Ovary (tissue), 9 donors: ENCODE results near the gene NDNF. TPM values are rescaled to one million over a fixed set of nuclear protein-coding genes. Genes with fewer than 3 reads are reported as not detected.

Experiments used
- DNase-seq, 5 donors: peaks; one replicate each; pipeline ENCODE4 v3.0.0-alpha.2; 2019 to 2020
- H3K27ac ChIP-seq, 2 donors: fragments of 200-600 bp; one replicate each; pipeline versions ENCODE4 v1.5.1 to v1.8.0; 2019 to 2022
- H3K27me3 ChIP-seq: fragments of 200-600 bp; one replicate; pipeline ENCODE4 v1.8.0; 2022
- H3K36me3 ChIP-seq: fragments of 200-600 bp; sonication (generic); one replicate; pipeline ENCODE4 v1.5.1; 2019
- H3K4me1 ChIP-seq: one replicate; pipeline ENCODE4 v1.8.1; 2013; ENCODE audit warnings: mild to moderate bottlenecking, moderate library complexity; ENCODE audit not compliant: insufficient read depth
- H3K4me3 ChIP-seq: fragments of 200-600 bp; sonication (generic); one replicate; pipeline ENCODE4 v1.5.1; 2017
- H3K9me3 ChIP-seq, 2 donors: fragments of 200-600 bp in 1 of 2; sonication (generic) in 1 of 2; one replicate each; pipeline versions ENCODE4 v1.5.1 to v1.8.1; 2013 to 2019; ENCODE audit warnings: mild to moderate bottlenecking in 1 of 2, moderate library complexity in 1 of 2
- CTCF ChIP-seq, 3 donors: fragments of 450-650 bp in 2 of 3; fragments of 200-600 bp in 1 of 3; IDR thresholded peaks; one replicate each; pipeline versions ENCODE4 v1.5.1 to v1.8.0; 2016 to 2022; ENCODE audit warnings: antibody characterized with exemption in 3 of 3, mild to moderate bottlenecking in 1 of 3
- EP300 ChIP-seq: sonication (generic); formaldehyde crosslinking; IDR thresholded peaks from one replicate; pipeline ENCODE4 v1.6.1; 2017; ENCODE audit warnings: antibody characterized with exemption
- POLR2A ChIP-seq: fragments of 450-650 bp; IDR thresholded peaks from one replicate; pipeline ENCODE4 v1.6.1; 2017; ENCODE audit warnings: antibody characterized with exemption, mild to moderate bottlenecking, moderate library complexity
- WGBS, 3 donors: extraction: QIAGEN DNeasy Blood & Tissue Kit in 1 of 3; methylation state at CpG; one replicate each; pipeline versions ENCODE4 v1.1.5 to v1.1.7; 2013 to 2017; 5-methylcytosine and 5-hydroxymethylcytosine counted together
- intact Hi-C, 4 donors: fragments of 100-400 bp; cut with DNase I; formaldehyde crosslinking; loops; one replicate each; pipeline versions ENCODE4 v1.11.0 to v1.15.1; 2022 to 2023
- polyA plus RNA-seq, 2 donors: library from polyadenylated mRNA; stranded (reverse); fragments of 200-250 nt in 1 of 2; fragments of 350-450 nt in 1 of 2; fragmentation: Illumina TruSeq in 1 of 2; extraction: RNeasy Lipid Tissue Mini Kit (QIAGEN cat#74804) in 1 of 2; gene quantifications; one replicate each; pipeline ENCODE4 v1.2.3, GENCODE V29; 2013 to 2014
- total RNA-seq, 7 donors: library from RNA; depleted of rRNA in 2 of 7; stranded (reverse); fragments of >200 nt in 2 of 7; fragmentation: NEBNext Ultra II Directional in 3 of 7; extraction: Animal tissue kit (Norgen Biotek cat#: 25700) in 3 of 7; gene quantifications; one replicate each; pipeline versions ENCODE4 v1.1.0 to v1.2.4, GENCODE V29; 2016 to 2023
- donor health status: DM: no; HTN: no; CAD: no; lungs with moderate emphysema.
- donor health status: DM: no; HTN: no; CAD: no.
- donor health status: Bipolar disorder and iron deficiency.
- donor health status: DM: yes; HTN: yes; CAD: no.
- donor health status: DM: no; HTN: no; CAD: no.
- donor health status: DM: yes; HTN: yes; CAD: no.

NDNF gene
- total and polyA plus RNA-seq, 9 donors = 20.6 to 68.0 (median 44.6) TPM

- Histone ChIP-seq H3K9me3 (no peaks in the 10 kb centered on the region), H3K4me1 (peaks cover 3% of the 10 kb centered on the region), H3K4me3 (no peak overlapping the region), H3K36me3 (no peaks in the 10 kb centered on the region), H3K27me3 (no peaks in the 10 kb centered on the region), H3K27ac (no peak overlapping the region)
- TF ChIP-seq CTCF (IDR thresholded peaks at IDR 0.05) (no peak), EP300 (no peak), POLR2A (no peak)
- WGBS, 3 donors = 44 to 58% (median 58%) methylated on average over 3 of the region's 3 CpGs
- intact Hi-C loops = no loop called here
- peak in 3 of 5 donors; percentile 40 to 51 (median 51) for DNase-seq
Observed at GRCh38 chr4:121049072-121049599, 23.2 kb downstream of the NDNF start.

GRCh38 chr4:121048165-121048564 is 24.2 kb downstream of the NDNF start:
- no peak overlapping the region for H3K27ac ChIP-seq
- H3K4me1 ChIP-seq = peaks cover 3% of the 10 kb centered on the region
- intact Hi-C loops = no loop called here
- no peak for TF ChIP-seq POLR2A
- no peak for TF ChIP-seq EP300
- no peak for TF ChIP-seq CTCF (IDR thresholded peaks at IDR 0.05)
- H3K9me3 ChIP-seq = no peaks in the 10 kb centered on the region
- H3K36me3 ChIP-seq = no peaks in the 10 kb centered on the region
- 94 to 96% (median 96%) methylated on average over 6 of the region's 6 CpGs for WGBS, 3 donors
- DNase-seq = no peak
- no peaks in the 10 kb centered on the region for H3K27me3 ChIP-seq
- H3K4me3 ChIP-seq = no peak overlapping the region

GRCh38 chr4:121041307-121042090 is 30.8 kb downstream of the NDNF start:
- TF ChIP-seq CTCF (IDR thresholded peaks at IDR 0.05) (no peak), POLR2A (no peak), EP300 (no peak)
- Histone ChIP-seq H3K4me3 (no peak overlapping the region), H3K4me1 (no peaks in the 10 kb centered on the region), H3K27ac (no peak overlapping the region), H3K27me3 (no peaks in the 10 kb centered on the region), H3K9me3 (no peaks in the 10 kb centered on the region), H3K36me3 (no peaks in the 10 kb centered on the region)
- DNase-seq = no peak
- intact Hi-C loops = no loop called here
- 66 to 83% (median 78%) methylated on average over 8 of the region's 8 CpGs for WGBS, 3 donors

GRCh38 chr4:121034017-121034416 is 38.3 kb downstream of the NDNF start:
- Histone ChIP-seq H3K4me3 (no peak overlapping the region), H3K27me3 (no peaks in the 10 kb centered on the region), H3K36me3 (no peaks in the 10 kb centered on the region), H3K9me3 (no peaks in the 10 kb centered on the region), H3K27ac (no peak overlapping the region), H3K4me1 (peaks cover 2% of the 10 kb centered on the region)
- intact Hi-C loops = no loop called here
- TF ChIP-seq CTCF (IDR thresholded peaks at IDR 0.05) = no peak
- TF ChIP-seq EP300 = no peak
- TF ChIP-seq POLR2A = no peak
- DNase-seq = peak in 4 of 5 donors; percentile 28 to 62 (median 48)
- 27 to 36% (median 35%) methylated on average over 3 of the region's 3 CpGs for WGBS, 3 donors
